H1 (cell line): Measurements from ENCODE around the gene KSR2. TPM values are rescaled to one million over a fixed set of nuclear protein-coding genes. Genes with fewer than 3 reads are reported as not detected.

Experiments
- CTCF ChIA-PET: fragments of 300-600 bp; sonication (Branson Sonifier 250); formaldehyde crosslinking; loops from one replicate; lab custom pipeline; 2021; ENCODE audit not compliant: partially characterized antibody; lab: Charles Lee
- POLR2A ChIA-PET: fragments of 300-600 bp; sonication (Branson Sonifier 250); formaldehyde crosslinking; loops from one replicate; lab custom pipeline; 2021; ENCODE audit warnings: inconsistent platforms; ENCODE audit not compliant: partially characterized antibody; lab: Charles Lee
- DNase-seq, 2 experiments: peaks; one replicate each; pipeline versions ENCODE4 v3.0.0 to v3.0.0-alpha.2; 2010 to 2022; ENCODE audit warnings: low spot score in 2 of 2, low read depth in 1 of 2, mixed read lengths in 1 of 2
- FAIRE-seq: peaks from 2 replicates; lab custom pipeline; 2011; peaks lifted over from hg19 to GRCh38; lab: Jason Lieb, UNC
- H2AFZ ChIP-seq: 2 replicates; pipeline ENCODE4 v1.8.1; 2012; ENCODE audit warnings: low read length, inconsistent platforms
- H2AK5ac ChIP-seq: 2 replicates; pipeline ENCODE4 v1.6.1; 2013; ENCODE audit warnings: low read depth, low read length
- H2BK120ac ChIP-seq: replicated peaks from 2 replicates; pipeline ENCODE3; 2013; ENCODE audit warnings: low read depth, low read length, inconsistent platforms
- H2BK12ac ChIP-seq: 2 replicates; pipeline ENCODE4 v1.6.1; 2013; ENCODE audit warnings: low read depth, low read length
- H2BK15ac ChIP-seq: 2 replicates; pipeline ENCODE4 v1.6.1; 2013; ENCODE audit warnings: low read length
- H2BK20ac ChIP-seq: 2 replicates; pipeline ENCODE4 v1.6.1; 2013; ENCODE audit warnings: low read length
- H2BK5ac ChIP-seq: 2 replicates; pipeline ENCODE4 v1.6.1; 2013; ENCODE audit warnings: low read depth, low read length
- H3K14ac ChIP-seq: 2 replicates; pipeline ENCODE4 v1.6.1; 2013; ENCODE audit warnings: inconsistent platforms; ENCODE audit not compliant: insufficient read length
- H3K18ac ChIP-seq: 2 replicates; pipeline ENCODE4 v1.6.1; 2013; ENCODE audit warnings: low read length; ENCODE audit errors: extremely low read depth
- H3K23ac ChIP-seq: 2 replicates; pipeline ENCODE4 v1.6.1; 2013; ENCODE audit warnings: inconsistent platforms; ENCODE audit not compliant: insufficient read length
- H3K23me2 ChIP-seq: 2 replicates; pipeline ENCODE4 v1.6.1; 2013; ENCODE audit warnings: low read depth, low read length
- H3K27ac ChIP-seq: 2 replicates; pipeline ENCODE4 v1.6.1; 2011; ENCODE audit warnings: low read depth, low read length, inconsistent platforms
- H3K27me3 ChIP-seq, 4 experiments: replicated peaks in 1 of 4; 1 replicate in 1 of 4; 2 replicates in 3 of 4; pipeline versions ENCODE4 v1.6.1 to v1.8.1; 2011 to 2013; ENCODE audit warnings: low read length in 3 of 4, mild to moderate bottlenecking in 3 of 4, inconsistent platforms in 2 of 4, mixed read lengths in 2 of 4, moderate library complexity in 1 of 4; ENCODE audit not compliant: control insufficient read depth in 3 of 4, insufficient read depth in 3 of 4; ENCODE audit errors: extremely low read depth in 1 of 4
- H3K36me3 ChIP-seq, 4 experiments: 2 replicates each; pipeline versions ENCODE4 v1.6.1 to v1.8.1; 2011 to 2013; ENCODE audit warnings: mild to moderate bottlenecking in 4 of 4, low read length in 3 of 4, moderate library complexity in 2 of 4, control low read depth in 1 of 4, inconsistent platforms in 1 of 4; ENCODE audit not compliant: insufficient read depth in 4 of 4, control insufficient read depth in 2 of 4
- H3K4ac ChIP-seq: replicated peaks from 2 replicates; pipeline ENCODE3; 2013; ENCODE audit warnings: low read length, low read depth, mixed read lengths, inconsistent platforms; ENCODE audit not compliant: insufficient read length
- H3K4me1 ChIP-seq, 4 experiments: replicated peaks in 1 of 4; 1 replicate in 1 of 4; 2 replicates in 3 of 4; pipeline versions ENCODE4 v1.6.1 to v1.8.1; 2011 to 2013; ENCODE audit warnings: low read length in 3 of 4, inconsistent platforms in 2 of 4, mixed read lengths in 1 of 4; ENCODE audit not compliant: insufficient read depth in 4 of 4, control insufficient read depth in 3 of 4
- H3K4me2 ChIP-seq, 2 experiments: 2 replicates each; pipeline versions ENCODE4 v1.6.1 to v1.8.1; 2011 to 2013; ENCODE audit warnings: low read depth in 2 of 2, low read length in 2 of 2, control low read depth in 1 of 2, inconsistent platforms in 1 of 2, mild to moderate bottlenecking in 1 of 2; ENCODE audit not compliant: insufficient read depth in 1 of 2
- H3K4me3 ChIP-seq, 4 experiments: fragments of 200-600, 300-600 bp in 1 of 4; sonication (generic), shearing (Covaris generic), sonication (Bioruptor Twin) in 1 of 4; 2 replicates each; pipeline versions ENCODE4 v1.5.1 to v1.8.1; 2011 to 2016; ENCODE audit warnings: low read length in 4 of 4, low read depth in 3 of 4, control low read depth in 2 of 4, inconsistent platforms in 2 of 4, mild to moderate bottlenecking in 2 of 4, mixed read lengths in 1 of 4, moderate library complexity in 1 of 4; ENCODE audit not compliant: insufficient read depth in 2 of 4; ENCODE audit errors: extremely low read depth in 1 of 4
- H3K56ac ChIP-seq: replicated peaks from 2 replicates; pipeline ENCODE3; 2013; ENCODE audit warnings: low read depth, mild to moderate bottlenecking, mixed read lengths, low read length, inconsistent platforms; ENCODE audit not compliant: insufficient read length
- H3K79me1 ChIP-seq: 2 replicates; pipeline ENCODE4 v1.6.1; 2013; ENCODE audit warnings: low read depth, low read length, control low read depth
- H3K79me2 ChIP-seq, 2 experiments: 2 replicates each; pipeline versions ENCODE4 v1.6.1 to v1.8.1; 2012 to 2013; ENCODE audit warnings: low read length in 2 of 2, mild to moderate bottlenecking in 2 of 2, inconsistent platforms in 1 of 2; ENCODE audit not compliant: insufficient read depth in 2 of 2, control insufficient read depth in 1 of 2
- H3K9ac ChIP-seq, 4 experiments: replicated peaks in 1 of 4; 1 replicate in 1 of 4; 2 replicates in 3 of 4; pipeline versions ENCODE4 v1.6.1 to v1.8.1; 2011 to 2013; ENCODE audit warnings: low read depth in 3 of 4, low read length in 3 of 4, control low read depth in 2 of 4, mild to moderate bottlenecking in 2 of 4, moderate library complexity in 2 of 4, inconsistent platforms in 1 of 4; ENCODE audit errors: extremely low read depth in 1 of 4
- H3K9me3 ChIP-seq, 2 experiments: 2 replicates each; pipeline versions ENCODE4 v1.6.1 to v1.8.1; 2012 to 2013; ENCODE audit warnings: mild to moderate bottlenecking in 2 of 2, moderate library complexity in 2 of 2, control low read depth in 1 of 2, inconsistent platforms in 1 of 2, low read depth in 1 of 2, low read length in 1 of 2, mixed read lengths in 1 of 2; ENCODE audit not compliant: insufficient read depth in 2 of 2
- H4K20me1 ChIP-seq, 2 experiments: replicated peaks in 1 of 2; 2 replicates each; pipeline versions ENCODE3 to v1.8.1; 2011 to 2013; ENCODE audit warnings: inconsistent platforms in 2 of 2, low read length in 2 of 2, mild to moderate bottlenecking in 1 of 2; ENCODE audit not compliant: insufficient read depth in 2 of 2, control insufficient read depth in 1 of 2
- H4K5ac ChIP-seq: 2 replicates; pipeline ENCODE4 v1.6.1; 2013; ENCODE audit warnings: low read length, low read depth, mixed read lengths, inconsistent platforms; ENCODE audit not compliant: insufficient read length
- H4K8ac ChIP-seq: 2 replicates; pipeline ENCODE4 v1.8.0; 2013; ENCODE audit warnings: mild to moderate bottlenecking, moderate library complexity, low read length, inconsistent platforms; ENCODE audit not compliant: insufficient read depth; ENCODE audit errors: extremely low read depth
- H4K91ac ChIP-seq: replicated peaks from 2 replicates; pipeline ENCODE3; 2013; ENCODE audit warnings: low read length, mixed read lengths, inconsistent platforms; ENCODE audit not compliant: insufficient read length
- EGR1 ChIP-seq: IDR thresholded peaks from 2 replicates; pipeline ENCODE4 v1.6.1; 2011; ENCODE audit warnings: low read depth, low read length, borderline replicate concordance
- GTF2F1 ChIP-seq: IDR thresholded peaks from 2 replicates; pipeline ENCODE4 v1.6.1; 2012; ENCODE audit warnings: low read depth, low read length, improper control_type of control experiment, borderline replicate concordance
- KDM4A ChIP-seq: IDR thresholded peaks from one replicate; pipeline ENCODE4 v1.7.1; 2012; ENCODE audit warnings: low read depth, mild to moderate bottlenecking, moderate library complexity, low read length, inconsistent platforms; ENCODE audit not compliant: severe bottlenecking
- POLR2AphosphoS5 ChIP-seq: IDR thresholded peaks from 2 replicates; pipeline ENCODE4 v1.6.1; 2011; ENCODE audit warnings: low read depth, low read length
- RNF2 ChIP-seq: fragments of 200-900, 300-1000 bp; sonication (generic); IDR thresholded peaks from 2 replicates; pipeline ENCODE4 v1.7.1; 2016; ENCODE audit warnings: borderline replicate concordance, low read depth, mild to moderate bottlenecking, antibody characterized with exemption, low read length; ENCODE audit not compliant: poor library complexity, severe bottlenecking; ENCODE audit errors: missing control alignments
- SAP30 ChIP-seq: fragments of 300-600 bp; sonication (generic); IDR thresholded peaks from 2 replicates; pipeline ENCODE4 v1.7.1; 2012; ENCODE audit warnings: low read length, moderate library complexity, mild to moderate bottlenecking, inconsistent platforms; ENCODE audit not compliant: insufficient read depth, insufficient replicate concordance
- SIX5 ChIP-seq: IDR thresholded peaks from 2 replicates; pipeline ENCODE4 v1.6.1; 2011; ENCODE audit warnings: mild to moderate bottlenecking, low read depth, low read length
- SP4 ChIP-seq: IDR thresholded peaks from 2 replicates; pipeline ENCODE4 v1.6.1; 2012; ENCODE audit warnings: low read length, inconsistent platforms
- TAF7 ChIP-seq: optimal IDR thresholded peaks from 2 replicates; pipeline ENCODE3; 2011; ENCODE audit warnings: low read depth, mild to moderate bottlenecking, inconsistent platforms, low read length, moderate library complexity, borderline replicate concordance
- WGBS, 2 experiments: shearing (Covaris generic) in 1 of 2; methylation state at CpG; one replicate each; pipeline versions ENCODE4 v1.1.6 to v1.1.7; 2013 to 2015; ENCODE audit warnings: low lambda C conversion rate in 2 of 2, mixed read lengths in 2 of 2, inconsistent platforms in 1 of 2, low coverage in 1 of 2, missing lambda C conversion rate in 1 of 2; ENCODE audit not compliant: insufficient replicate concordance in 2 of 2, insufficient coverage in 1 of 2, insufficient read length in 1 of 2; ENCODE audit errors: extremely low coverage in 1 of 2, missing lambda C conversion rate in 1 of 2; 5-methylcytosine and 5-hydroxymethylcytosine counted together
- polyA plus RNA-seq, 7 experiments: library from polyadenylated mRNA; depleted of rRNA in 3 of 7; stranded (reverse) in 5 of 7; unstranded in 2 of 7; fragments of >200 nt in 5 of 7; fragments of 200-250 nt in 2 of 7; gene quantifications; 1 replicate in 5 of 7; 2 replicates in 1 of 7; 4 replicates in 1 of 7; pipeline versions ENCODE4 v1.2.1 to v1.2.3, GENCODE V29; 2011 to 2013; ENCODE audit warnings: missing spikeins in 2 of 7, mixed read lengths in 2 of 7
- total RNA-seq: library from RNA; stranded (reverse); fragmentation: NEBNext Ultra II Directional; extraction: Animal tissue kit (Norgen Biotek cat#: 25700); gene quantifications from 2 replicates; pipeline ENCODE4 v1.2.1, GENCODE V29; 2021
- TF ChIP-seq, protein P1 (sequence below): IDR thresholded peaks from 2 replicates; pipeline ENCODE4 v1.6.1; 2012; ENCODE audit warnings: inconsistent platforms

KSR2 gene
- total and polyA plus RNA-seq, 2 of the 8 experiments (the other 6 are each of a cell fraction or from before 2014, with no cell fraction given) = 0.74 to 2.2 TPM

DNA sequence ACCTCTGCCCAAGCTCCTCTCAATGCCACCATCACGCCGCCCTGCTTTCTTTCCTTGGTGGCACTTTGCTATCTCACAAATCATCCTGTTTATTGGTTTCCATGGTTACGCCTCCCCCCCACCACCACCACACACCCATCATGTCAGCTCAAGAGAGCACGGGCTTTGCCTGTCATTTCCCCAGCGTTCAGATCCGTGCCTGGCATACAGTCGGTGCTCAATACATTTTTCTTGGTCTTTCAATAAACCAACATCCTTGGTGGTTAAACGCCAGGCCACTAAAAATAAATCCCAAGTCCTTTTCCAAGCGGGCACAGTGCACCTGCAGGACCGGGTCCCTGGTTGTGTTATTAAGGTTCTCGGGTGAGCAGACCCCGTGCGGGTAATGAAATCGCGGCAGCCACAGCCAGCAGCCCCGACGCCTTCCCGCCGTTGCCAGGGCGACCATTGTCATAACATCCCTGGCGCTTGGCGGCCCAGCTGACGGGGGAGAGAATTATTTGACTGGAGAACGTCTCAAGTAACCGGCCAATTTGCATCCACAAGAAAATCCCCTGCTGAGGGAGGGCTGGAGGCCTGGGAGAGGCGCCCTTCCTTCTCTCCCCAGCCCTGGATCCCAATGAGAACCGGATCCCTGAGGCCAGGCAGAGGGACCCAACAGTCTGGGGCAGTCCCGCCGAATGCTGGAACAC is 92.9 kb downstream of the KSR2 start:
- Histone ChIP-seq H4K5ac (no peak overlapping the region), H3K9me3 (no peaks in the 10 kb centered on the region), H2AK5ac (no peak overlapping the region), H3K79me2 (no peaks in the 10 kb centered on the region), H3K36me3 (no peaks in the 10 kb centered on the region), H2BK20ac (no peak overlapping the region), H4K20me1 (peaks cover 0 to 6% of the 10 kb centered on the region in 2 experiments), H3K27ac (no peak overlapping the region; the same call in 1 of the 2 replicates), H3K56ac (no peak overlapping the region), H2AFZ (no peak overlapping the region), H4K91ac (no peak overlapping the region), H3K4me3 (peak overlapping the region in 3 of 4 experiments; percentile 16 to 42 (median 20); a peak in 4 of 8 replicates), H3K18ac (no peak overlapping the region), H4K8ac (no peak overlapping the region), H3K9ac (no peak overlapping the region; a peak in 1 of 7 replicates), H3K23me2 (peaks cover 5% of the 10 kb centered on the region; the same call in 1 of the 2 replicates), H3K4me1 (peaks cover 2 to 9% (median 4%) of the 10 kb centered on the region in 4 experiments; a peak in 6 of 7 replicates), H2BK120ac (no peak overlapping the region), H3K79me1 (no peaks in the 10 kb centered on the region), H3K14ac (no peak overlapping the region), H3K4ac (no peak overlapping the region), H3K23ac (no peak overlapping the region), H3K4me2 (peak overlapping the region; percentile 60 to 66), H3K27me3 (peaks cover 0 to 3% (median 0%) of the 10 kb centered on the region in 4 experiments; a peak in 2 of 7 replicates), H2BK15ac (no peak overlapping the region), H2BK12ac (no peak overlapping the region), H2BK5ac (no peak overlapping the region)
- POLR2A ChIA-PET = interaction anchor here (0.8 to 2.4 kb wide), 10 partner anchors 15 to 186 kb away, joined by 3 to 17 read pairs (median 4); partner anchors contain the start of genes RFC5 and WSB2
- FAIRE-seq (peak; percentile 55), DNase-seq (peak; percentile 49 to 85)
- WGBS, 2 experiments = 21% methylated on average over 29 of the region's 29 CpGs; no CpG with 5 or more reads in 1 of the 2 experiments
- CTCF ChIA-PET = interaction anchor here (0.6 to 4.6 kb wide), 39 partner anchors 14 to 1580 kb away, joined by 3 to 39 read pairs (median 4); partner anchors contain the start of gene RFC5
- TF ChIP-seq KDM4A = no peak
- TF ChIP-seq POLR2AphosphoS5 = no peak
- TF ChIP-seq SP4 = no peak
- TF ChIP-seq TAF7 = no peak
- TF ChIP-seq RNF2 = no peak
- TF ChIP-seq GTF2F1 = no peak
- TF ChIP-seq, protein P1, sequence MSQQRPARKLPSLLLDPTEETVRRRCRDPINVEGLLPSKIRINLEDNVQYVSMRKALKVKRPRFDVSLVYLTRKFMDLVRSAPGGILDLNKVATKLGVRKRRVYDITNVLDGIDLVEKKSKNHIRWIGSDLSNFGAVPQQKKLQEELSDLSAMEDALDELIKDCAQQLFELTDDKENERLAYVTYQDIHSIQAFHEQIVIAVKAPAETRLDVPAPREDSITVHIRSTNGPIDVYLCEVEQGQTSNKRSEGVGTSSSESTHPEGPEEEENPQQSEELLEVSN = no peak
- peak; percentile 72 for TF ChIP-seq SAP30
- no peak for TF ChIP-seq EGR1
- TF ChIP-seq SIX5 = no peak
